ENCODE measurements around the gene HMGXB4. TPM values are rescaled to one million over a fixed set of nuclear protein-coding genes. Genes with fewer than 3 reads are reported as not detected.

The HMGXB4 gene
- total and polyA plus RNA-seq, 7 experiments from 2014 or later = 12.2 to 39.1 (median 24.1) TPM

Small RNA genes within 50 kb of the gene (microRNA-seq; reads per million reads assigned to microRNA genes)
- gene MIR3909 (ENCODE audit: borderline microRNAs expressed) = 2.6 reads per million
- gene MIR6069 (ENCODE audit: borderline microRNAs expressed) = not detected

Other genes starting within 250 kb of the HMGXB4 start
- gene ISX, start 191.3 kb upstream of the HMGXB4 start, total RNA-seq = not detected
- gene ISX, start 191.3 kb upstream of the HMGXB4 start, polyA plus RNA-seq = not detected
- 100 to 1,000 TPM in 2 of 5 experiments, 10 to 100 TPM in 3; 36.5 to 225 (median 62.1) TPM for gene TOM1, start 42.4 kb downstream of the HMGXB4 start, total RNA-seq
- gene TOM1, start 42.4 kb downstream of the HMGXB4 start, polyA plus RNA-seq = 10 to 100 TPM; 32.3 to 45.6 TPM
- gene HMOX1, start 123.6 kb downstream of the HMGXB4 start, total RNA-seq = 10 to 100 TPM in 1 of 5 experiments, 1 to 10 TPM in 3, under 1 TPM in 1; 0.92 to 54.0 (median 6.6) TPM
- under 1 TPM; 0.14 to 0.19 TPM for gene HMOX1, start 123.6 kb downstream of the HMGXB4 start, polyA plus RNA-seq
- gene MCM5, start 142.6 kb downstream of the HMGXB4 start, total RNA-seq = 100 to 1,000 TPM in 1 of 5 experiments, 10 to 100 TPM in 4; 34.7 to 208 (median 50.7) TPM
- gene MCM5, start 142.6 kb downstream of the HMGXB4 start, polyA plus RNA-seq = 10 to 100 TPM; 19.7 to 26.4 TPM

Measured in naive thymus-derived CD4-positive, alpha-beta T cell (primary cell).